Gastrocnemius medialis (tissue), 4 donors: ENCODE measurements around the gene TBRG4.

ENCODE experiments used
- POLR2A ChIP-seq, 2 donors: fragments of 450-650 bp; IDR thresholded peaks; one replicate each; pipeline ENCODE4 v1.6.1; 2017; ENCODE audit warnings: antibody characterized with exemption in 2 of 2, mild to moderate bottlenecking in 2 of 2, moderate library complexity in 2 of 2
- TF ChIP-seq, protein P1 (sequence below), 5 experiments: fragments of 450-650 bp in 3 of 5; fragments of 200-600 bp in 2 of 5; sonication (generic) in 2 of 5; IDR thresholded peaks in 4 of 5; conservative IDR thresholded peaks in 1 of 5; 1 replicate in 4 of 5; 2 replicates in 1 of 5; pipeline ENCODE4 v1.5.1; 2016 to 2019; ENCODE audit warnings: antibody characterized with exemption in 5 of 5, mild to moderate bottlenecking in 3 of 5, moderate library complexity in 3 of 5

DNA sequence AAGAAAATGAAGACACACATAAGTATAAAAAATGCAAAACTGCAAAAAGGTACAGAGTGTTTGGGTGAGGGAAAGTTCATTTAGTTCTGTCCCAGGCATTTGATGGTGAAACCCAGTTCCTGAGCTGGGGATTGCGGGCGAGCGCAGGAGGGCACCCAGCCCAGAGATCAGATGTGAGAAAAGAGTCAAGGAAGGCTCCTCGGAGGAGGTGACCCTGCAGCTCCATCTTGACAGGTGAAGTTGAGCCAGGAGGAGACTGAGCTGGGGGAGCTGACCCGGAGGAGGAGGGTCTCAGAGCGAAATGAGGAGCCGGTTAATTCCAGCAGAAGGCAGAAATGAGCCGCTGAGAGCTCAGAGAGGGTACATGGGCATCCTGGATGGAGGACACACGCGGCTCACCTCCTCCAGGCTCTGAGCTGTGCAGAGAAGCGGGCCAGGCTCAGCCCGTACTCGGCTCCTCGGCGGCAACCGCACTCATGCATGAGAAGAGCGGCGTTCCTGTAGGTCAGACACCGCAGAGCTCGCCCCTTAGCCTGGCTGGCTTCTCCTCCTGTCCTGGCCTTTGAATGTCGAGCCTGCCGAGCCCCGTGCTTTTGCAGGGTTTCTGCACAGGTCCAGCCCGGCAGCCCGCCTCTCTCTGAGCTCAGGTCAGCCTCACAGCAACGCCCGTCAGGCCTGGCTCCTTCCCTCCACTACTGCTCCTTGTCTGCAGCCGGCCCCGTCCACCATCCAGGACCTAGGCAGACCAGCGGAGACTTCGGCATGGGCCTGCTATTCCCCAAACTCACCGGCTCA is 36.6 kb upstream of the TBRG4 start:
- TF ChIP-seq, protein P1, sequence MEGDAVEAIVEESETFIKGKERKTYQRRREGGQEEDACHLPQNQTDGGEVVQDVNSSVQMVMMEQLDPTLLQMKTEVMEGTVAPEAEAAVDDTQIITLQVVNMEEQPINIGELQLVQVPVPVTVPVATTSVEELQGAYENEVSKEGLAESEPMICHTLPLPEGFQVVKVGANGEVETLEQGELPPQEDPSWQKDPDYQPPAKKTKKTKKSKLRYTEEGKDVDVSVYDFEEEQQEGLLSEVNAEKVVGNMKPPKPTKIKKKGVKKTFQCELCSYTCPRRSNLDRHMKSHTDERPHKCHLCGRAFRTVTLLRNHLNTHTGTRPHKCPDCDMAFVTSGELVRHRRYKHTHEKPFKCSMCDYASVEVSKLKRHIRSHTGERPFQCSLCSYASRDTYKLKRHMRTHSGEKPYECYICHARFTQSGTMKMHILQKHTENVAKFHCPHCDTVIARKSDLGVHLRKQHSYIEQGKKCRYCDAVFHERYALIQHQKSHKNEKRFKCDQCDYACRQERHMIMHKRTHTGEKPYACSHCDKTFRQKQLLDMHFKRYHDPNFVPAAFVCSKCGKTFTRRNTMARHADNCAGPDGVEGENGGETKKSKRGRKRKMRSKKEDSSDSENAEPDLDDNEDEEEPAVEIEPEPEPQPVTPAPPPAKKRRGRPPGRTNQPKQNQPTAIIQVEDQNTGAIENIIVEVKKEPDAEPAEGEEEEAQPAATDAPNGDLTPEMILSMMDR (IDR thresholded peaks at IDR 0.05 in 4 of 5, conservative IDR thresholded peaks at IDR 0.05 in 1 of 5): no peak
- TF ChIP-seq POLR2A (IDR thresholded peaks at IDR 0.05): no peak
